HG03469 (cell line): Measurements from ENCODE around the gene S100B.

Source experiments
- ATAC-seq: cut with Tn5 transposase; IDR thresholded peaks from one replicate; pipeline ENCODE4 v1.9.1; 2021; ENCODE audit warnings: mild to moderate bottlenecking, moderate library complexity, moderate number of reproducible peaks; ENCODE audit not compliant: unreplicated experiment

The S100B gene

DNA sequence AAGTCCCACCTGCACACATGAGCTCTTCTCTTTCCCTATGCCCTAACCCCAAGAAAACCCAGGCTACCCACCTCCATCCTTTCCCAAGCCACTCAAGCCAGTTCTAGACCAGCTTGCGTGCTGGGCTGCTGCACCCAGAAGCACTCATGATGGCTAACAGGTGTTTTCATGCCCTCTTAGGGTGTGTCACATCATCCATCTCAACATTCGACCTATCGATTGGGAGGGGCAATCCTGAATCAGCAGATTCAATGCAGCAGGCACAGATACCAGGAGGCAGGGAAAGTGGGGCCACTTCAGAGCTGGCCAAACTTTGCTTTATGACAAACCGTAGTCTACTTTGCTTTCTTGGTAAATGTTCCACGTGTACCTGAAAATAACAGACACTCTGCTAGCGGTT lies 24.0 kb upstream of the S100B start:
- ATAC-seq: no peak

DNA sequence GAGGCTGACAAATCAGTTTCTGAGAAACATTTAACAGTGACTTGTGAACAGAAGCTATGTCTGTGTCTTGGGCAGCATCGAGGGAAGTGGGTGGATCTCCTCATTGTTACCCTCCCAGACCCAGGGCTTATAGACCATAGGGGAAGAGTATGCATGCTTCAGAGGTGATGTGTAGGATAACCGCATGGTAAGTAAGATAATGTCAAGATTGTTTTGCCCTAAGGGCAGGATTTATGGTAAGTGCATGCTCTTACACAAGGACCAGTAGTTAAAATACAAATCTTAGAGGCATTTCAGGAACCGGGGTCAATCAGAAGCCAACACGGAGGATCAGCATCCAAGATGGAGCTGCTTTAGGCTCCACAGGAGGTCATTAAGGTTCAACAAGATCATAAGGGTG lies 22.8 kb upstream of the S100B start:
- no peak for ATAC-seq

DNA sequence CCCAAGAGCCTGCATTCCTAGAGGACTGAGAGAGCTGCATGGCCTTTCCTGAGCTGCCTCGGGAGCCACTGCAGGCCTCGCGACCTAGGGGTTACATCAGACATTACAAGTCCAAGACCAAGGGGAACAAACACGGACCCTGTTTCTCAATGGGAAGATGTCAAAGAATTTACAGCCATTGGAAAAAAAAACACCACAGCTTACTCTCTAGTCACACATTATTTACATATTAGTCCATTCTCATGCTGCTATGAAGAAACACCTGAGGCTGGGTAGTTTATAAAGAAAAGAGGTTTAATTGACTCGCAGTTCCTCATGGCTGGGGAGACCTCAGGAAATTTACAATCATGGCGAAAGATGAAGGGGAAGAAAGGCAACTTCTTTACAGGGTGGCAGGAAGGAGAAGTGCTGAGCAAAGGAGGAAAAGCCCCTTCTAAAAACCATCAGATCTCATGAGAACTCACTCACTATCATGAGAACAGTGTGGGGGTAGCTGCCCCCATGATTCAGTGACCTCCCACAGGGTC lies 22.2 kb upstream of the S100B start:
- ATAC-seq: no peak

DNA sequence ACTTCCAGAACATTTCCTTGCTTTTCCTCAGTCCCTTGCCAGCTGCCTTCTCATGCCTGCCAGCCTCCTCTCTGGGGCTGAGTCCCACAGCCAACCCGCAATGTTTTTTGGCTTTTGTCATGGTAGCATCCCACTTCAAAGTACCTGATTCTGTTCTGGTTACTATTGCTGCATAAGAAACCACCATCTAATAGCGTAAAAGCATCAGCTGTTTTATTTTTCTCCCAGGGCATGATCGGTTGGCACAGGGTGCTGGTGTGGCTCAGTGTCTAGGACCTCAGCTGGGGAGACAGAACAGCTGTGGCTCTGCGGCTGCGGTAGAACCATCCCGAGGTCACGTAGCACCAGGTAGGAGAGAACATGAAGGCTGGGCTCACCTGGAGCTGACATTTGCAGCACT lies 21.7 kb upstream of the S100B start:
- no peak for ATAC-seq

DNA sequence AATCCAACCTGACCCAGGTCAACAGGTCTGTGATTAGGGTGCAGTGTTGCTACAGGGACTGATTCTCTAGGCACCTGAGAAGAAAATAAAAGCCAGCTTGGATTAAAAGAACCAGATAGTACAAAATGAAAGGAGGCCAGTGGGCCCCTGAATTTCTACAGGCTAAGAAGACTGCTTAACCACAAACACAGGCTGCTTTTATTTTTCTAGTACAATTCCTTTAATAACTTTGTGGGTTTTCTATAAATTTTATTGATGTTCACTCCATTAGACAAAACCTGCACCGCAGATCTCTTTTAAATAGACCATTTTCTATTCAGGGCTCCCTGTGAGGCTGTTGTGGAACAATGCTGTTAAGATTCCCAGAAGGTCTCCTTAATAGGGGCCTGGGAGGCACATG lies 20.9 kb upstream of the S100B start:
- no peak for ATAC-seq

DNA sequence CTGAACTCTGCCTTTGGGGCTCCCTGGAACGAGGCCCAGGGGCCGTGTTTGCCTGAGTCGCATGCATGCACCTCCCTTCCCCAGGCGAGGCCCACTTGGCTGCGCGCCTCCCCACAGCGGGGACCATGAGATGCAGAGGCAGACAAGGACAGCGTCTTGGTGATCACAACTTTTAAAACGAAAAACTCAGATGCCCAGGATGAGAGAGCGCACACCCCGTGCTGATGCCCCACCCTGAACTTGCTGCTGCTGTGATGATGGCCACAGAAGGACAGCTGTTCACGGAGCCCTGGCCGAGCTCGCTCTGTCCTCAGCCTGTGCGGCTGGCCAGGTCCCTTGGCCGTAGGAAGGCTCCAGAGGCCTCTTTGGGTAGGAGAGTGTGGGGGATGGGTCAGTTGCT lies 19.2 kb upstream of the S100B start:
- no peak for ATAC-seq

DNA sequence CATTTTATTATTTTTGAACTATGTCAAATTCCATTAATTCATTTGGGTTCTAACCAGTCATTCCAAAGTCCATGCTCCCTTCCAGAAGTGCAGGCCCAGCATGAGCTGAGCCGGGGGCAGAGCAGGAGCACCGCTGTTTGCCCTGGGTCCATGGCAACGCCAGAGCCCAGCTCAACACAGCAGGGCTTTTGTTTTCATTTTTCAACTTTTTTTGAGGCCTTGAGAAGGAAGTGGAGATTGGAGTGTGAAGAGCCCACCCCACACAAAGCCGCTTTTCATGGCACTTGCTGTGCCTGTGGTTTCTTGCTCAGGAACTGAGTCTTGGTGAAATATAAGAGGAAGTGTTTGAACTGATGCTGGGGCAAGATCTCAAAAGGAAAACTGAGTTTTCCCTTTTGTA lies 17.3 kb upstream of the S100B start:
- ATAC-seq: no peak

DNA sequence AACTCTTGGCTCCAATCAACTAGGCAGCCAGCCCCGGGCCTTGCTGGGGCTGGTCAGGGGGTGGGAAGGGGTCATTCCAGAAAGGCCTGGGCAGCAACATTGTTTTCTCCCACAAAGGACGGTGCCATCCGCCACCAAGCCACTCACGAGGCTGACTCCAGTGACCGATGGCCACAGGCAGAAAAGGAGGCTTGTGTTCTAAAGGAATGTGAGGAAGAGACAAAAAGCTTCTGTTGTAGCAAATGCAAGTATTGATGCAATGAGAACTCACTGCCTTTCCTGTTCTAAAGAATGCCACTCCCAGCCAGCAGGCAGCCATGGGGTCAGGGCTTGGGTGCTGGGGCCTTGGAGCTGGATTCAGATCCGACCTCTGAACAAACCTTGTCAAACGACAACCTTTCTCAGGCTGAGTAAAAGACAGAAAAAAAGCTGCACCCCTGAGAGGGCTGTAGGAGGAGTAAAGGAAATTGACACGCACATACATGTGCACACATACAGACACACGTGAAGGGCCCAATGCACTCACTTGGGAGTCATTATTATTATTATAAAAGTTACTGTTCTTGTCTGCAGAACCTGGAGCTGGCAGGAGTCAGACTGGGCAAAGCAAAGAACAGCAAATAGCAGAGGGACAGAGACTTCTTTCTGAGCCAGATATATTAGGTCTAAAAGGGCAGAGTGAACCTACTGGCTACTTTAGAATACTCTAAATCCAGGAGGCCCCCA lies 16.7 kb upstream of the S100B start:
- ATAC-seq: no peak

DNA sequence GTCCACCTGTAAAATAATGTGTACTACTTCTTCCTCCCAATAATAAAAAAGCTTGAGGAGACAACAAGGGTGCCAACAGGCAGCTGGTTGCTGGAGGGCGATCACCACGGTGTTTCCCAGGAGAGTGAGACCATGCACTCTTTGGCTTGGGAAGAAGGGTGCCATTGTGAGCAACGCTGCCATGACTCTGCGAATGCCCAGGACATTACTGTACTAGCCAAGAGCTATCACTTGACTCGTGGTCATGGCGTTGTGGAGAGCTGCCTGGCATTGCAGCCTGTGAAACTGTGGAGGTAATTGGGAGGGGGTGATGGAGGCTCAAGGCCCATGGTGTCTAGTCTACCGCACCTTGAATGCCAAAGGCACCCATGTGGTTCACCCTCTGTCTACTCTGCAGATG lies 16.0 kb upstream of the S100B start:
- ATAC-seq: no peak

DNA sequence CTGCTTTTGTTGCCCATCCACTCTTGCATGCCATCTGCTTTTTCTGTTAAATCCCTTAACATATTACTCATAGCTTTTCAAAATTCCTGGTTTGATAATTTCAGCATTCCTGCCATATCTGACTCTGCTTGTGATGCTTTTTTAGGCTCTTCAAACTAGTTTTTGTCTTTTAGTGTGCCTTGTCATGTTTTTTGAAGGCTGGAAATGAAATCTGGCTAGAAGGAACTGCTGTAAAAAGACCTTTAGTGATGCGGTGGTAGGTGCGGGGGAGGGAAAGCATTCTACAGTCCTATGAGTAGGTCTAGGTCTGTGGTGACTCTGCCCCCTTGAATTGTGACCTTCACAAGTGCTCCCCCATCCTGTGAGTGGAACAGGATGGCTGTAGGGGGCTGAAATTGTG lies 15.0 kb upstream of the S100B start:
- ATAC-seq: no peak

DNA sequence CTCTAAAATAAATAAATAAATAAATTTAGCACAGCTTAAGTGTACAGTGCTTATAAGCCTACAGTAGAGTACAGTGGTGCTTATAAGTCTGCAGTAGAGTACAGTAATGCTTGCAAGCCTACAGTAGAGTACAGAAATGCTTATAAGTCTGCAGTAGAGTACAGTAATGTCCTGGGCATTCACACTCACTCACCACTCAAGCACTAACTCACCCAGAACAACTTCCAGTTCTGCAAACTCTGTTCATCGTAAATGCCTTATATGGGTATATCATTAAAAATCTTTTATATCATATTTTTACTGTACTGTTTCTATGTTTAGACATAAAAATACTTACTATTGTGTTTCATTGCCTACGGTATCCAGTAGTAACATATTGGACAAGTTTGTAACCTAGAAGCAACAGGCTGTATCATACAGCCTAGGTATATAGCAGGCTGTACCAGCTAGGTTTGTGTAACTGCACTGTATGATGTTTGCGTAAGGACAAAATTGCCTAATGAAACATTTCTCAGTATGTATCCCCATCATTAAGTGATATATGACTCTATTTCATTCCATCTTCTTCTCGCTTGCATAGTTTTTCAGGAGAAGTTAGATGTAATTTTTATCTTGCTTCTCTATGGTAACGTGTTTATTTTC lies 14.0 kb upstream of the S100B start:
- ATAC-seq: no peak

DNA sequence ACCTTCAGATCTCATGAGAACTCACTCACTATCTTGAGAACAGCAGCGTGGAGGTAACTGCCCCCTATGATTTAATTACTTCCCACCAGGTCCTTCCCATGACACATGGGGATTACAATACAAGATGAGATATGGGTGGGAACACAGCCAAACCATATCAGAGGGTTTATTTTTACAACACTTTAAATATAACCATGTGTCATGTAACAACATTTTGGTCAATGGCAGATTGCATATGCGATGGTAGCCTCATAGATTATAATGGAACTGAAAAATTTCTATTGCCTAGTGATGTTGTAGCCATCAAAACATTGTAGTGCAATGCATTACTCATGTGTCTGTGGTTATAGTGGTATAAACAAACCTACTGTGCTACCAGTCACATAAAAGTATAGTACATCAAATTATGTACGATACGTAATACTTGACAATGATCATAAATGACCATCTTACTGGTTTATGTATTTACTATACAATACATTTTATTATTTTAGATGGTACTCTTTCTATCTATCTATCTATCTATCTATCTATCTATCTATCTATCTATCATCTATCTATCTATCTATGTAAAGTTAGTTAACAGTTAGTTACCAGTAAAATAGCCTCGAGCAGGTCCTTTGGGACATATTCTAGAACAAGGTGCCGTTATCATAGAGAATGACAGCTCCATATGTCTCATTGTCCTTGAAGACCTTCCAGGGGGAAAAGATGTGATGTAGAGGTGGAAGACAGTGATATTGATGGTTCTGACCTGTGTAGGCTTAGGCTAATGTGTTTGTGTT lies 12.6 kb upstream of the S100B start:
- no peak for ATAC-seq

DNA sequence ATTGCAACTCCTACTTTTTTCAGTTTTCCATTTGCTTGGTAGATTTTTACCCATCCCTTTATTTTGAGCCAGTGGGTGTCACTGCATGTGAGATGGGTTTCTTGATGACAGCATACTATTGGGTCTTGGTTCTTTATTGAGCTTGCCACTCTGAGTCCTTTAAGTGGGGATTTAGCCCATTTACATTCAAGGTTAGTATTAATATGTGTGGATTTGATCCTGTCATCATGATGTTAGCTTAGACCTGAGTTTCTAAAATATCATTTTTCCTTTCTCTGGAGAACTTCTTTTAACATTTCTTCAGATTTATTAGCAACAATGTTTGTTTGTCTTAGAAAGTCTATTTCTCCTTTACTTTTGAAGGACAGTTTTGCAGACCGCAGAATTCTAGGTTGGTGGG lies 11.8 kb upstream of the S100B start:
- no peak for ATAC-seq

DNA sequence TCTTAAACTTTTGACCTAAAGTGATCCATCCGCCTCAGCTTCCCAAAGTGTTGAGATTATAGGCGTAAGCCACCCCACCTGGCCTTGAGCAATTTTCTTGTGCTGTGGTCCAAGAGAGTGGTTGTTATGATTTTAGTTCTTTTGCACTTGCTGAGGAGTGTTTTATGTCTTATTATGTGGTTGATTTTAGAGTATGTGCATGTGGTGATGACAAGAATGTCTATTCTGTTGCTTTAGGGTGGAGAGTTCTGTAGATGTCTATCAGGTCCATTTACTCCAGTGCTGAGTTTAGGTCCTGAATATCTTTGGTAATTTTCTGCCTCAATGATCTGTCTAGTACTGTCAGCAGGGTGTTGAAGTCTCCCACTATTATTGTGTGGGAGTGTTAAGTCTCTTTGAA lies 11.2 kb upstream of the S100B start:
- ATAC-seq: no peak

DNA sequence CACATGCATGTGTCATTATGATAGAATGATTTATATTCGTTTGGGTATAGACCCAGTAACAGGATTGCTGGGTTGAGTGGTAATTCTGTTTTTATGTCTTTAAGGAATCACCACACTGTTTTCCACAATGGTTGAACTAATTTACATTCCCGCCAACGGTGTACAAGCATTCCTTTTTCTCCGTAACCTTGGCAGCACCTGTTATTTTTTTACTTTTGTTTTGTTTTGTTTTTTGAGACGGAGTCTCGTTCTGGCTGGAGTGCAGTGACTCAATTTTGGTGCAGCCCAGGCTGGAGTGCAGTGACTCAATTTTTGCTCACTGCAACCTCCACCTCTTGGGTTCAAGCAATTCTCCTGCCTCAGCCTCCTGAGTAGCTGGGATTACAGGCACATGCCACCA lies 8.5 kb upstream of the S100B start:
- ATAC-seq: no peak

DNA sequence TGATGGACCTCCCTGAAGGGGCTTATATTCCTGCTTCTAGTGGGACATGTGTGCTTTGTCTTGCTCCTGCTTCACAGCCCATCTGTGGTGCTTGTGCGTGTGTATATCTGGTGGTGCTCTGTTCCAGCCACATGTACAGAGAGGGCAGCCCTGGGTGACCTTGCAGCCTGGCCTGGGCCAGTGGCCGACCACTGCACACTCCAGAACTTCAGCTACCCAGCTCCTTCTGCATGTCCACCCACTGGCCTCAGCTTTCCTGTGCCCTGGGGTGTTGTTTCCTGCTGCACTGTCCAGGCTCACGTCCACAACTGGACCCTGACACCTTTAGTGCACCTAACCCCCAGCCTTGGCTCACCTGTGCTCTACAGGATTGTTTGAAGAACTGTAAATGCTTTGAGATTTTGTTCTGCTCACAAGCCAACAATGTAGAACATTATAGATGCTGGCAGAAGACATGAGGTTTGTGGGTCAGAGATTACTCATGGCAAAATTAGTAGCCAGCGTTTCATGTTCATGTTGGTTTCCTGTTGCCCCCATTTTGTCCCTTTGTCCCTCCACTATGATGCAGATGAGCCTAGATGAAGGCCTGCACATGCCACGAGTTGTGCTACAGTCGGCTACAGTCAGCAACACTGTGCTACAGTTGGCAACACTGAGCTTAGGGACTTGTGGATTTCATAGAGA lies 5.3 kb upstream of the S100B start:
- ATAC-seq: no peak

DNA sequence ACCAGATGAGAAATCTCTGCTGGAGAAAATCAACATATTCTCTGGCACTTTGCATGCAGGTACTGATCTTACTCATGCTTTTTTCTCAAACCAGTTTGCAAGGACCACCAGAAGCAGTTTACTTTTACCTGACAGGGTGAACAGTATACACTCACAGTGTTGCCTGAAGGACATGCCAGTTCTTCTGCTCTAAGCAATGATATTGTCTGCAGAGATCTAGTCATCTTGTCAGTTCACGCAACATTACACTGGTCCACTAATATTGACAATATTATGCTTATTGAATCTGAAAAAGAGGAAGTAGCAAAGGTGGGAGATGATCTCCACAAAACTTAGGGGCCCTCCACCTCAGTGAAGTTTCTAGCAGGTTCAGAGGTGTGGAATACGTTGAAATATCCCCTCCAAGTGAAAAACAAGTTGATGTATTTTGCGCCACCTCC lies 3.8 kb upstream of the S100B start:
- ATAC-seq: no peak

DNA sequence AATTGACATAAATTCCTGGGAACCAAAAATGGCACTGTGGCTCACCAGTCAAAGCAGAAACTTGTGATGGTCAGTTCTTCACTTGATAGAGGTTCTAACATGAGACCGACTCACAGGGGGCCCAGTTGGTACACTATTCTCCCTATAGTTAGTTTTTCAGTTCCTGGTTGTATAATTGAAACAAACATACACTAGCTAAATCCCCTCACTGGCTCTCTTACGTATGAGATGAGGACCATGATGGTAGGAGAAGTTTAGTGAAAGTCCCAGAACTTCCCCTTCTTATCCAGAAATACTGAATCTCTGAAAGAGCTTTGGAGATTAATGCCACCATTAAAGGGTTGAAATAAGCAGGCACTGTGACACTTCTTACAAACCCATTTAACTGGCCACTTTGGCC lies 2.8 kb upstream of the S100B start:
- ATAC-seq: no peak

DNA sequence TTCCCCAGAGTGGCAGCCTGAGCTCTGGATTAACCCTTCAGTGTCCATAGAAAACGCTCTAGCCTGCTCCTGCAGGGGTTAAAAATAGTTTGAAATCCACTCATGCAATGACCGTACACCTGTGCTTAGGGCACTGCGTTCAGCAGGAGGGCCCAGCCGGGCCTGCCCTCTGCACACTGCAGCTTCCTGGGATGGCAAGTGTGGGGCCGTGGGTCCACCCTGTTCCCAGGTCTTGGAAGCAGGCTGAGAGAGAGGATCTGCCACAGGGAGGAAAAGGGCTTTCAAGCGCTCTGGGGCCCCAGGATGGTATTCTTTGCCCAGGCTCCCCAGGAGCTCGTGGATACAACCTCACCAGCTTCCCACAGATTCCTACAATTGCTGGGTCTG lies 1.5 kb upstream of the S100B start:
- ATAC-seq: no peak

DNA sequence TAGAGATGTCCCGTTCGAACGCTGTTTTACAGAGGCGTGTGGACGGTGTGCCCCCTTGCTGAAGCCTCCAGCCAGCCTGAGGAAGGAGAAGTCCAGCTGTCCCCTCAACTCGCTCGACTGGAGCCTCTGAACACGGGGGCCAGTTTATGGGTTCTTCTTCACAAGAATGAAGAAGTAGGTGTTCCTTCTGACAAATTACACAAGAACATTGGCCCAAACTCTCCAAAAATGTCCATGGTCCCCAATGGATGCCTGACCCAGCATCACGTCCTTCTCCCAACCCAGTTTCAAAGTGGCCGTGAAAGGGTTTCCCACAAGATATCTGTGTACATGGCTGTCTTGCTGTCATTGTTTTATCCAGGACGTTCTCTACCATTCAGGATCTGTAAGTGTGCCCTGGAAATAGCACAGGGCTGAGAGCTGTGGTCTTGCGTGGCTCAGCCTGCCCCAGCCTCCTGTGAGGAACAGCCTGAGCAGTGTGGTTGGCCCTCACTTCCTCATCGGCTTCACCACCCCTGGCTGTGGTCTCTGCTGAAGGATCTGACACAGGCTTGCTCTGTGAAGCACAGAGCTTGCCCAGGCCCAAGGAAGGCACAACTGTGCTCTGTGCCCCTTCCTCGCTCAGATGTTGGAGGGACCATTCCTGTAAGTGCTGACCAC lies 1.0 kb upstream of the S100B start:
- ATAC-seq: no peak
